ENCODE measurements around the gene DMRTA2.

Gene DMRTA2

DNA sequence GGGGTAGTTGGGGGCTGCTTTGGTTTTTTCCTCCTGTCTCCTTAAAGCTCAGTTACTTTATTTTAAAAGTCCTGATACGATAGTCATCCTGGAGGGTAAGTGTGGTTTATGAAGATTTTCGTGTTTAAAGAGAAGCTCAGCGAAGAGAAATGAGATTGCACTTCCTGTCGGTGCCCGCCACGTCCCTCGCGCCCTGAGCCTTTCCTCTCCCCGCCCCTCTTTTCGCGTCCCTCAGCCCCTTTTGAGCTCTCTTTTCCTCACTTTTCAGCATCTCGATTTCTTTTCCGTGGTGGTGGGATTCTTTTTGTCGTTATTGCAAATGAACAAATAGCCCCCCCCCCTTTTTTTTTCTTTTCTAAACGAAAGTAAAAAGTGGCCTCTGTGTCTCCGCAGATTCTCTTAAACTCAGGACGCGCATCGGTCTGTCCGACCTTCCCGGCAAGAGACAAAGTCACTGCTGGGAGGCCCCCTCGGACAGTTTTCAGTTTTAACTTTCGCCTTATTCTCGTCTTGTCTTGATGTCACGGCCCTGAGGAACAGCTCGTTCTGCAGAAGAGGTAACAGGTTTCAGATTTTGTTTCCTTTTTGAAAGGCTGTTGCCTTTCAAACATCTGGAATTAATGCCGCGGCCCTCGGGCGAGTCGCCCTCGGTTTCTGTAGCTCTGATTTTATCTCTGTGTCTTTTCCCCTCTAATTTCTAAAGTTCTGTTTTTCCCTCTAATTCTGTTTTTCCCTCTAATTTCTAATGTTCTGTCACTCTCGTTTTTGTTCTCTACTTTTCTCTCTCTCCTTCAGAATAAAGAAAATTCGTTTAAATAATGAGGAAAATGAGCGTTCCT lies 1.0 kb upstream of the DMRTA2 start:
- DNase-seq (ENCODE audit: low read depth in 2 of 2), result no peak

- DNase-seq (ENCODE audit: low read depth in 2 of 2), result no peak
Observed at GRCh38 chr1:50423670-50424000, 392 bp upstream of the DMRTA2 start.

- DNase-seq (ENCODE audit: low read depth in 2 of 2), result no peak
Observed at GRCh38 chr1:50422675-50422945, 633 bp downstream of the DMRTA2 start.

DNA sequence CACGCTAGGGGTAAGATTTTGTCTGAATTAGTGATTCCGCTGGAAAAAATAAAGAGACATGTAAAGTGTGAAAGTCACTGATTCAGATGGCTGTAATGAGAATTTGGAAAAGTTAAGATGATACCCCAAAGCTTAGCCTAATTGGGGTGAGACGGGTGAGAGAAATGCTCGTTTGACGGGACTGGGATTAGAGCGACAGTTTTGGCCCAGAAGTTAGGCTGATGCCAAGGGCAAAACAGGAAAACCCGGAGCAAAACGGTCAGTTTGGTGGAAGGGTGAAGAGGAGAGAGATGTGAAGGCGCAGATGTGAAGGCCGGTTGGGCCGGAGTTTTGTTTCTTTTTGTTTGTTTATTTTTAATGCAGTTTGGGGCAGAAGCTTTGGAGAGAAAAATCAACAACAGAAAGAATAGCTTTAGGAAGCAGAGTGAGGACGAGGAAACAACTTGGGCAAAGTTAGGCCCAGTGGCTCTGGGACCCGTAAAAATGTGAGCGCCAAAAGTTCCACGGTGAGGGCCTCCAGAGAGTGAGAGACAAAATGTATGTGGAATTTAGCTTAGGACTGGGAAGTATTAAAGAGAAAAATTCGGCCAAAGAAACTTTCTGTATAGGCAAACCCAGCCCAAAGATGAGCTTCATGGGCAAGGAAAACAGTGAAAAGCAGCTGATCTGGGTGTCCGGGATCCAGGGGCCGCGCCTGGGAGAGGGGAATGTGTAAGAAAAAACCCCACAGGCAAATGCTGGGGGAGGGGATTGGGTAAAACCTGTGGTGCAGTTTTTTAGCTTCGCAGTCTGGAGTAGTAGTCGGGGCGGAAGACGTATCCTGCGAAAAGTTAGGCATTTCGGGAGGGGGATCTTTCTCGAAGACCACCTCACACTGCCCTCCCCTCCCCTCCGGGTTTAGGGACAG lies 1.2 kb downstream of the DMRTA2 start:
- DNase-seq (ENCODE audit: low read depth in 2 of 2), result no peak

DNA sequence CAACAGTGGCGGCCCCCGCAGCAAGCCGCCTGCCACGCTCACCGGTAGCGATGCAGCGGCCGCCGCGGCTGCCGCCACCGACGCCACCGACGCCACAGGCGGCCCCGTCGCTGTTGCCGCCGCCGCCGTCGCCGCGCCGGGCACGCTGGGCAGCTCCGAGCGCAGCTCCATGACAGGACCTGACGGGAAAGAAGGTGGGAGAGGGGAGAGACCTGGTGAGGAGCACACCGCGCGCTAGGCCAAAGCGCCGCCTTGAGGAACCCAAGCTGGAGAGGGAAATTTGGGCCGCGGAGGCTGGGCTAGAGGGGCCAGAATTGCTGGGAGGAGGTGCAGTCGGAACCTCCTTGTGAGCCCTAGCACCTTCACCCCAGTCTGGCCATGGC lies 1.9 kb downstream of the DMRTA2 start:
- no peak for DNase-seq (ENCODE audit: low read depth in 2 of 2)

- no peak for DNase-seq (ENCODE audit: low read depth in 2 of 2)
Observed at GRCh38 chr1:50420689-50421365, 2.4 kb downstream of the DMRTA2 start.

DNA sequence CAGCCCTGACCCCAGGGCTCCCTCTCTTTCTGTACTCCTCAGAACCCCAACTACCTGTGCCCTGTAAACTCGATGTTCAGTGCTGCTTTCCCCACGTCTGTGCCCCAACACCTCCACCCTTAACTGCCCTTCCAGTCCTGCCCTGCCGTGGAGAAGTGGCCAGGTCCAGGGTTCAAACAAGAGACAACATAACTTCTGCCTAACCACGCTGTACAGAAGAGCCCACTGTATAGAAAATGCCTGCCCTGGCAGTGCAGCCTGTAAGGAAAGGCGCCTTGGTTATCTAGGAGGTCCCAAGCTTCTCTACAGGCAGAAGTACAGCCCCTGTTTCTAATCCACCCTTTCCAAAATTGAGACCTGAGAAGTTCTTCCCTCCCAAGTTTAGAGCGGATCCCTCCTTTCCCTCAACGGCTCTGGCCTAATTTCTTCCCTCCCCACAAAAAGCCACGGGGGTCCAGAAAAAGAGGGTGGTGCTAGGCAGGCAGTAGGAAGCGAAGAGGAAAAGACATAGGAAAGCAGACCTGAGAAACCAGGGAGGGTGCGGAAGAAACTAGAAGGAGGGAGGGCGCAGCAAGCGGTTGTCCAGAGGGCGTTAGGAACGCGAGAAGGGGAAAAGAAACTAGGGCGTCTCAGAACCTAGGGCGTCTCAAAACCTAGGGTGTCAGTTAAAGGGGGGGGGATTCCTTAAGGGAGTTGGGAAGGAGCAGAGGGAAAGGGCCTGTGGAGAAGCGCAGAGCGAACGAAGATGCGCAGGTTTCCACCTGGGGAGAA lies 3.2 kb downstream of the DMRTA2 start:
- no peak for DNase-seq (ENCODE audit: low read depth in 2 of 2)

DNA sequence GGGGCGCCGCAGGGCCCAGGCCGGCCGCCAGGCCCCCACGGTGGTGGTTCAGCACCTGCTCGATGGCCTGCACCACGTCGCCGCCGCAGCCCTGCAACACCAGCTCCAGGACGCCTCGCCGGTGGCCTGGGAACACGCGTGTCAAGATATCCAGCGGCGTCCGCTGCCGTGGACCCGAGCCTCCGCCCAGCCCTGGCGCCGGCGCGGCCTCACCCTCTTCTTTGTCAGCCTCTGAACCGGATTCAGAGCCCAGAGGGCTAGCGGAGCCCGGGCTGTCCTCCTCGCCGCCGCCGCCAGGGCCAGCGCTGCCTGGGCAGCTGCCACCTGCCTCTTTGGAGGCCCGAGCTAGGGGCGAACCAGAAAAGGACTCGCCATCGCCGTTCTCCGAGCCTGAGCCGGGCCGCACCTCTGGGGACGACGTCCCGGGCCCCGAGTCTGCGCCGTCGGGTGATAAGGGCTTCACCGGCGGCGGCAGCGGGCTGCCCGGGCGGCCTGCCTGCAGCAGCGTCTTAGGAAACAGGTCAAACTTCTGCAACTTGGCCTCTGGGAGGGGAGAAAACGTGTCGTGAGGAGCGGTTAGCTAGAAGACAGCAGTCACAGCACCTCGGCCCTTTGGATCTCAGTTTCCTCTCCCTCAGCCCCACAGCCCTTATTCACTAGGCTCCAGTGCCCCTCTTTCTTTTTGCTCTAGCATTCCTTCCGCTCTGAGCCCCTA lies 3.9 kb downstream of the DMRTA2 start:
- no peak for DNase-seq (ENCODE audit: low read depth in 2 of 2)

DNA sequence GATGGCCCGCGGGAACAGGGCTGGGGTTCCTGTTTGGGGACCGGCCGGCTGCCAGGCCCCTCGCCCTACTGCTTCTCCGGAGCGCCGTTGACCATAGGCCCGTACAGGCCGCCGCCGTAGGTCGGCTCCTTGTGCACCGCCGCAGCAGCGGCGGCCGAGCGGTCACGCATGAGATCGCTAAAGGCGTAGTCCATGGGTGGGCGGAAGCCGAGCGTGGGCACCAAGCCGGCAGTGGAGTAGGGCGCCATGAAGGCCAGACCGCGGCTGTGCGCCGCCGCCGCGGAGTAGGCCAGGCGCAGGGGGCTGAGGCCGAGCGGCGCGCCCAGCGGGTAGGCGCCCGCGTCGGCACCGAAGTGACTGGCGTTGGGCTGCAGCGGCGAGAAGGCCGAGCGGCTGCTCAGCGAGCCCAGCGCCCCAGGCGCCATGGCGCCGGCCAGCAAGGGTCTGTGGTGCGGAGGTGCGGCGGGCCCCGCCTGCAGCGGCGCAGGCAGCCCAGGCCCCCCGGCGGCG lies 4.6 kb downstream of the DMRTA2 start:
- DNase-seq (ENCODE audit: low read depth in 2 of 2), result no peak

- no peak for DNase-seq (ENCODE audit: low read depth in 2 of 2)
Observed at GRCh38 chr1:50417946-50418599, 5.2 kb downstream of the DMRTA2 start.

- no peak for DNase-seq (ENCODE audit: low read depth in 2 of 2)
Observed at GRCh38 chr1:50417507-50417906, 5.7 kb downstream of the DMRTA2 start.

- DNase-seq (ENCODE audit: low read depth in 2 of 2), result no peak
Observed at GRCh38 chr1:50416553-50417453, 6.4 kb downstream of the DMRTA2 start.

- DNase-seq (ENCODE audit: low read depth in 2 of 2), result no peak
Observed at GRCh38 chr1:50416150-50416527, 7.1 kb downstream of the DMRTA2 start.

- DNase-seq (ENCODE audit: low read depth in 2 of 2), result no peak
Observed at GRCh38 chr1:50415235-50416149, 7.8 kb downstream of the DMRTA2 start.

DNA sequence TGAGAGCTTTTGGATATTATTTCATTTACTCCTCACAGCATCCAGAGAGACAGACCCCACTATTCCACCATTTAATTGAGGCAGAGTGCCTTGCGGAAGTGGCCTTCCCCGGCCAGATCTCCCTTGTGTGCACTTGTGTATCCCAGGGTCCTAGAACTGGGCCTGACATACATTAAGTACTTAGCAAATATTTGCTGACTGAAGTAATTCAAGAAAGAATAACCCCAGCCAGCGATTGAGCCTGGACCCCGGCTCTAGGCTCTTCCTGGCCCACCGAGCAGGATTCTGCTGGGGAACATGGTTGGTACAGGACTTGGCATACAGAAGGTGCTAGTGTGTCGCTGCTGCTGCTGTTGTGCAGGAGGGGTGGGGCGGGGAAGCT lies 8.4 kb downstream of the DMRTA2 start:
- no peak for DNase-seq (ENCODE audit: low read depth in 2 of 2)

DNA sequence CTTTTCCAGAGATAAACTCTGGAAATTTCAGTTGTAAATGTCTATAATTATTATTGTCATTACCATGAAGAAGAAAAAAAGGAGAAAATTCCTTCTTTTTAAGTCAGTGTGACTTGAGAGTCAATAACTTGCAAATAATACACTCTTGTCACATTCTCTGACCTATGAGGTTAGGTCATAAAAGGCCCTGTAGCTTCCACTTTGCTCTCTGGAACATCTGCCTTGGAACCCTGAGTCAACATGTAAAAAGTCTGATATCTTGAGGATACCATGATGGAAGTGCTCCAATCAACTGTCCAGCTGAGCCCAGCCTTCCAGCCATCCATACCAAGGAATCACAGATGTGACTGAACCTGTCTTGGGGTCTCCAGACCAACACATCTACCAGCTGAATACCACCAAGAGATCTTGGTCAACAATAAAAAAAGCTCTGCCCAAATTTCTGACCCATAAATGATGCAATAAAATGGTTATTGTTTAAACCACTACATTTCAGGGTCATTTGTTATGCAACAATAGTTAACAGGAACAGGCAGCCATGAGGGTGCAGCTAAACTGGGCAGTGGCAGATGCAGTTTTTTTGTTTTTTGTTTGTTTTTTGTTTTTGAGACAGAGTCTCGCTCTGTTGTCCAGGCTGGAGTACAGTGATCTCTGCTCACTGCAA lies 10.3 kb downstream of the DMRTA2 start:
- no peak for DNase-seq (ENCODE audit: low read depth in 2 of 2)

DNA sequence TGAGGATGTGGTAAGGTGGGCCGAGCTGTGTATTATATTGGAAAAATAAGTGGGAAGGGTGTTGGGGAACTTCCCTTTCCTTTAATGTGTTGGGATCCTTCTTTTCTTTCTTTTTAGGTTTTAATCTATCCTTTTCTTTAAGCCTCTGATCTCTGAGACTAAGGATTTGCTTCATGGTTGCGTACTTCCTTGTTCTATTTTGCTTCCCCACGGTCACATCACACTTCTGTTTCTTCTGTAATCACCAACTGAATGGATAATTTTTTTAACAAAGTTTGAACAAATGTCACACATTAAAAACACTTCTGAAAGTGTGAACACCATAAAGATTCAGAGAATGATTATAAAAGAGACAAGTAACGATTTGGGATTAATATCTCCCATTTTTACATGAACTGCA lies 17.4 kb downstream of the DMRTA2 start:
- no peak for DNase-seq (ENCODE audit: low read depth in 2 of 2)

DNA sequence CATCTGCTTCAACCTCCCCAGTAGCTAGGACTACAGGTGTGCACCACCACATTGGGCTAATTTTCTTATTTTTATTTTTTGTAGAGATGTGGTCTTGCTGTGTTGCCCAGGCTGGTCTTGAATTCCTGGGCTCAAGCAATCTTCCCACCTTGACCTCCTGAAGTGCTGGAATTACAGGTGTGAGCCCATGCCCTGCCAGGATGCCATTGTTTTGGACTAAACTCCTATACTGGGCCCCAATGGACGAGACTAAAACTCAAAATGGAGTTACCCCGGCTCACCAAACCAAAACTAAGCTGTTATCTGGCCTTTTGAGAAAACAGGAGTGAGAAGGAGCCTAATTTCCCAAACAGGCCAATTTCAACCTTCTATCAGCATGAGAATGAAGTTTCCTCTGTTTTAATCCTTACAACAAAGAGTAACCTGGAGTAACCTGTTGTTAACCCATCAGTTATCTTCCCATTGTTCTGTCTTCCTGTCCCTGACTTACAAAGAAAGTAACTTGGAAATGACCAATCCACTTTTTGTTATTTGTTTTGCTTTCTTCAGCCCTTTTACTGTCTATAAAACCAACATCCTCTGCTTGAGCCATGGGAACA lies 29.6 kb downstream of the DMRTA2 start:
- DNase-seq (ENCODE audit: low read depth in 2 of 2), result no peak
